Pulmonary artery endothelial cell (primary cell): Measurements from ENCODE around the gene ACP1. TPM values are rescaled to one million over a fixed set of nuclear protein-coding genes. Genes with fewer than 3 reads are reported as not detected.

Source experiments
- DNase-seq: peaks from one replicate; pipeline ENCODE4 v3.0.0-alpha.2; 2011; ENCODE audit warnings: low read depth, low spot score
- total RNA-seq: library from RNA; depleted of rRNA; stranded (reverse); fragments of >200 nt; gene quantifications from 2 replicates; pipeline ENCODE4 v1.2.3, GENCODE V29; 2014

The ACP1 gene
- total RNA-seq, 1 donor from 2014 or later: 123 TPM

DNA sequence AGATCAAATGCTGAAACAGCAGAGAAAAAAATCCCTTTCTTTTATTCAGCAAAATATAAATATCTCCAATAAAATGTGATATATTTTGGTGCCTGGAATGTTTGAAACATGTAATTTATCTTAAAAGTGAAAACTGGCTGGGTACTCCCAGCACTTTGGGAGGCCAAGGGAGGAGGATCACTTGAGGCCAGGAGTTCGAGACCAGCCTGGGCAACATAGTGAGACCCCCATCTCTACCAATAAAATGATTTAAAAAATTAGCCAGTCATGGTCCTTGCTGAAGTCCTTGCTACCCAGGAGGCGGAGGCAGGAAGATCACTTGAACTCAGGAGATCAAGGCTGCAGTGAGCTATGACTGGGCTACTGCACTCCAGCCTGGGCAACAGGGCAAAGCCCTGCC is 9.6 kb upstream of the ACP1 start:
- DNase-seq: no peak

DNA sequence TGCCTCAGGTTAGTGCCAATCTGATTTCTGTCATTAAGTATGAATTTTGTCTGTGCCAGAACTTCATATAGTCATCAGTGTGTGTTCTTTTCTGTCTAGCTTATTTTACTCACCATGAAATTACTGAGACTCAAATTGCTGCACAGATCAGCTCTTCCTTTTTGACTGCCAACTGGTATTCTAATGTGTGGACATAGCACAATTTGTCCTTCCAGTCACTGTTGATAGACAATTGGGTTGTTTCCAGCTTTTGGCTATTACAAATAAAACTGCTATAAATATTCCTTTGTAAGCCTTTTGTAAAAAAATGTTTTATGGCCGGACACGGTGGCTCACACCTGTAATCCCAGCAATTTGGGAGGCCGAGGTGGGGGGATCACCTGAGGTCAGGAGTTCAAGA is 8.7 kb upstream of the ACP1 start:
- DNase-seq: no peak

DNA sequence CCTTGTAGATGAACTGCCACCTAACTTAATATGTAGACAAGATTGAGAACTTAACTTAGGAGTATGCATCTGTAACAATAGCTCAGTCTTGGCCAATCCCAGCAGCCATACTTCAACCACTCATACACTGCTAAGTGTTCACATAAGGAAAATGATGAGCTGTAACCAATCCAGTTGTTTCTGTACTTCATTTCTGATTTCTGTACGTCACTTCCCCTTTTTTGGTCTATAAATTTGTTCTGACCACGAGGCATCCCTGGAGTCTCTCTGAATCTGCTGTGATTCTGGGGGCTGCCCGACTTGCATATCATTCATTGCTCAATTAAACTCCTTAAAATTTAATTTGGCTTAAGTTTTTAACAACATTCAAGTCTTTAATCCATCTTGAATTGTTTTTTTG is 7.3 kb upstream of the ACP1 start:
- DNase-seq: no peak

DNA sequence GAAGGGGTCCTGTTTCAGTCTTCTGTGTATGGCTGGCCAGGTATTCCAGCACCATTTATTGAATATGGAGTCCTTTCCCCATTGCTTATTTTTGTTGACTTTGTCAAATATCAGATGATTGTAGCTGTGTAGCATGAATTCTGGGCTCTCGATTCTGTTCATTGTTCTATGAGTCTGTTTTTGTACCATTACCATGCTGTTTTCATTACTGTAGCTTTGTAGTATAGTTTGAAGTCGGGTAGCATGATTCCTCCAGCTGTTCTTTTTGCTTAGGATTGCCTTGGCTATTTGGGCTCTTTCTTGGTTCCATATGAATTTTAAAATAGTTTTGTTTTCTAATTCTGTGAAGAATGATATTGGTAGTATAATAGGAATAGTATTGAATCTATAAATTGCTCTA is 6.9 kb upstream of the ACP1 start:
- no peak for DNase-seq

DNA sequence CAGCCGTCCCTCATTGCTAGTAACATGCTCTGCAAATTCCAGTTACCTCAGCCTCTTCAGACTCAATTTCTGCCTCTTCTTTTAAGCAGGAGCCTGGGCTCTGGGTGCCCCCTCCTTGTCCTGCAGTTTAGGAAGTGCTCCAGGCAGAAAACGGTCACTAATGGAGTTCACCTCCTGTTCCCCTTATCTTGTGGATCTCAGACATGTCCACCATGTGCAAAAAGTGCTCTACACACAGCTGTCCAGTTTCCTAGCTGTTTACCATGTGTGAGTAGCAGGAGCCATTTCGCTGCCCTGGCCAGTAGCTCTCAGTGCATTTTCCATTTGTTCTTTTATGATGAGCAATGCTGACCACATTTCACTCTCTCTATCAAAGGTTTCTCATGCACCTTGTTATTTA is 5.8 kb upstream of the ACP1 start:
- no peak for DNase-seq

DNA sequence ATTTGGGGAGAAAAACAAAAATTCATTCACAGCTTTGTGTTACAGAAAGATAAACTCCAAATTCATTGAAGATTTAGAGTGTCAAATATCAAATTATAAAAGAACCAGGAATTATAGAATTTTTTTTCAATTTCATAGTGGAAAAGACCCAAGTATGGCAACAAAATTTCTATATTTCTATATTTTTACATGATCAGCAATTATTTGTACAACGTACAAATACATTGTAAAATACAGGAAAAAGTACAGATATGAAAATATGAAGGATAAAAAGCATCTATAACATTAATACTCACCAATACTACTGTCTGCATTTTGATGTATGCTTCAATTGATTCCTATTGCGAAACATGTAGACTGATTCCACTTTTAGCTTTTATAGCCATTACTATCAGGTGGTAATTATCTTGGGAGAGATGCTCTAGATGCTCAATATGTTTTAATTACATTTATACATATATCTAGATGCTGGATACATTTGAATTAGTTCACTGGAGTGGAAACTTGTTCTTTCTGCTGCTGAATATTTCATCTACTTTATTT is 4.9 kb upstream of the ACP1 start:
- no peak for DNase-seq

DNA sequence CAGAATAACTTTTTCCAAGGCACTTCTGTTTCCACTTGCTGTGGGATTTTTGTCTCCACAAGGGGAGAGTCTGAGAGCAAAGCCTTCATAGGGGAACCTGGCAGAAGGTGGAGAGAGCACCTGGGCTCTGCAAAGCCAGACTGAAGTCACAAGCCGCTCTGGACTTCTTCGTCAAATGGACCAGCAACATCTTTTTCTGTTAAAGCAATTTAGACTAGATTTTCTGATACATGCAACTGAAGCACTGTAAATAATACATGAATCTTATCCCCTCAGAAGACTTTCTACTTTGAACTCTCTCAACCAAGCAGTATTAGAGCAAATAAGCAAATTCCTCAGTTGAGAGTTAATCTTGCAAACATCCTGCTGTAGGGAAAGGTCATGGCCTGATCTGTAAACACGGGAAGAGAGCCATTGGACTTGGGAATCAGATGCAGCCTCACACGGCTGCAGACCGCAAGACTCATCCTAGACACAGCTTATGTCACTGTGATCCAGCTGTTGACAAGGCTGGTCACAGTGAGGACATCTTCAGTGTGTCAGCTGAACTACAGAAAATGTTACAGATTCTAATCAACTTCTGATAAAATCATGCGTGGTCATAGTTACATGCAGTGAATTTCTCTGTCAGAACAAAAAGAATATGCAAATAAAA is 4.1 kb upstream of the ACP1 start:
- DNase-seq: no peak

DNA sequence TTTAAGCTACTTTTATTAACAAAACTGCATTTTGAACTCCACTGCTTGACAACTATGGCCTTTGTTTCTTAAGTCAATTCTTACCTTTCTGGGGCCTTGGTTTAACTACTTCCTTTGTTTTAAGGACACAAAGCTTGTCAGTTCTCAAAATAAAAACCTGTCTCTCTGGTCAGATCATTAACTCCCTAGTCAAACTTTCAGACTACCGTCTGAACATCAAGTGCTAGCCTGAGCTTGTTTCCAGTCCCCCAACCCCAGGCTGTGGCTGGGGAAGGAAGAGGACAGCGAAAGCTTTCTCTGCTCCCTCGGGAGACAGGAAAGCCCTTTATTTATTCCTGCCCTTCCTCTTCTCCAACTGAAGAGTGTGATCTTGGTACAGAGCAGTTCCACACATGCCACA is 2.6 kb upstream of the ACP1 start:
- no peak for DNase-seq

DNA sequence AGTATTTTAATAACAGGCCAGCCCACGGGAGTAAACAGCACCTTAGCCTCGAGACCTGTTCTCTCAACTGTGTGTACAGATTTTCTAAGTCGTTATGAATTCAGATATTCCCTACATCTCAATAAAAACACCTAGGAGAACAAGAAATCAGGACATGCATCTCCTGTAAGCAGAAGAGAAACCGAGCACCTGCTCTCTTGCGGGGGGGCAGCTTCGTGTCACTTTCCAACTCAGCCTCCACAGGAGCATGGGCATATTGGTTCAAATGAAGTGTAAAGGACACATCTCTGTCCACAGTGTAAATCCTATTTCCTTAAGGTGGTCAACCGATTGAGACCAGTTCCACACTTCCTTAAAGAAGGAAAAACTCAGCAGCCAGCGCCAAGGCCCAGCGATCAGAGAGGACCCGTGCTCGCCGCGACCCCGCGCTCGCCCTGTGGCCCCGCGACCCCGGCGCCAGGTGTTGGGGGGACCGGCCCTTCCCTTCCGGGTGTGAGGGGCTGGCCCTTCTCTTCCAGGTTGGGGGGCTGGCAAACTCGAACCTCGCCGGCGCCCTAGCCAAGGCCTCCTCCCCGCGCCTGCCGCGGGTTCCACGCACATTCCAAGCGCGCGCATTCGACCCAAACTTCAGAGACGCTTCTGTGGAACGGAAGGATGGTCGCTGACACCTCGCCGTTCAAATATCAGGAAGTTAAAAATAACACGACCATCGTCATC is 1.6 kb upstream of the ACP1 start:
- no peak for DNase-seq

DNA sequence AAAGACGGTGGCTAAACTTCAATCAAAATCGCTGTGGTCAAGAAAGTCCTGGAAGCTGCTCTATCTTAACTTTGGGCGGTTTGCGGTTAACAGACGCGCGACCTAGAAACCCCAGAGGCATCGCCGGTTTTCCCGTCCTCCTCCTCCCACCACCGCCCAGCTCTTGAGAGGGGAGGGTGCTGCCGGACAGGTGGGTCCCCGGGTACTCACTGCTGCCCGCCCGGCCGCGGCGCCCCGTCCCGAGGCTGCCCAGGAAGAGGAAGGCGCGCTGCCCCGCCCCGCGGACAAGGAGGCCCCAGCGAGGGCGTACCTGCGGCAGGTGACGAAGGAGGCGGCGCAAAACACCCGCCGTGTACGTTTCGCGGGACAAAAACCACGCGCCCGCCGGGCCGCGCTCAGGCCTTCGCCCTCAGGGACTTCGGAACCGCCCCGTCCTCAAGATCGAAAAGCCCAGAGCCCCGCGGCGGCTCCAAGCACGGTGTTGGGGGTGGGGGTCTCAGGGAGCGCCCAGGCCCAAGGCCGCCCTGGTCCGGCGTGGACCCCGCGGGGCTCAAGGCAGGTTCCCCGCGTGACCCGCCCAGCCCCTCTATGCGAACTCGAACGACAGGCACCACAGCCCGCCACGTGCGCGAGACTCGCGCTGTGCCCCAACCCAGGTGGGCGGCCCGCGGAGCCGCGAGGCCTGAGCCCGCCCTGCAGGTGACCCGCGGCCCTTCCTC is 814 bp upstream of the ACP1 start, which contains the start of gene SH3YL1:
SH3YL1 (minus strand) TSS at position 259 of the 719 bp plus-strand sequence; CDS start at position 211, 48 bp downstream.
- DNase-seq: no peak

DNA sequence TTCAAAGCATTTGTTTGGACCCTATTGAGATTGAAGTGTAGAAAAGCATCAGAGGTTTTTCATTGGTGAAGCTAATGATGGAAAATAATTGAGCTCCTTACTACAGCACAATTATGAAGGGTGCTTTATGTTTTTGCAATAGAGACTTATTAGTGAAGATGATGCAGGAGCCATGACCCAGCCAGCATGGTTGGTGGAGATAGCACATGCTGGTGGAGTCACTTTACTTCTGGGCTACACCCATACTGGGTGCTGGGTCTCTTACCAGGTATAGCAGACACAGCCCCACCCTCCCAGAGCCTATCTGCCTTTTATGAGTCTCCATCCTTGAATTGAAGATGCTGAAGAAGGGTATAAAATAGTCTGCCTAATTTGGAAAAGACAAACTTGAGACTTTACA is 3.6 kb downstream of the ACP1 start:
- DNase-seq: no peak

DNA sequence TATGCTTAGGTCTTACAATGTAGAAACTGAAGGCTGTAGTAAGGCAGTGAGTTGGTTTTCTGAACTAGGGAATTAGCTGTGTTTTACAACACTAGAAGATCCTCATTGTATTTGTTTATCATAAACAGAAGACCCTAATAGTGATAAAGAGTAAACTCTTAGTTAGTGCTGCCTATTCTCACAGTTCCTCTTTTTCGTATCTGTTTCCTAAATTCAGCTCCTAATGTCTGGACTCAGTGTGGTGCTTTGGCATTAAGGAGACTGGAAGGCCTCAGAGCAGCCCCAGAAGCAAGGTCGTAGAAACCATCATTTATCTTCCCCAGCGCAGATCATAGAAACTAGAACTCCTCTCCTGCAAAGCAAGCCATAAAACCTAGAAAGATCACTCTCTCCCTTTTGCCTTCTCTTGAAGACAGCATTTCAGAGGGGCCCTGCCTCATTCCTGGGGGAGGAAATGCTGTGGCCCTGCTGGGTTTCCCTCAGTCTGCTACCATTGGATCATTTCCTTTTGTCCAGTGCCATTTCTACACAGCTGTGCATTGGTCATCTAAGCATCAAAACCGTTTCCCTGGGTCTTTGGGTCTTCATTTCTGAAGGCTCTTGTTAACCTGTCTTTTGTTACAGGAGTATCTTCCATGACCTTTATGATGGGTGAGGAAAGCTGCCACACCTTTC is 4.7 kb downstream of the ACP1 start:
- DNase-seq: no peak

DNA sequence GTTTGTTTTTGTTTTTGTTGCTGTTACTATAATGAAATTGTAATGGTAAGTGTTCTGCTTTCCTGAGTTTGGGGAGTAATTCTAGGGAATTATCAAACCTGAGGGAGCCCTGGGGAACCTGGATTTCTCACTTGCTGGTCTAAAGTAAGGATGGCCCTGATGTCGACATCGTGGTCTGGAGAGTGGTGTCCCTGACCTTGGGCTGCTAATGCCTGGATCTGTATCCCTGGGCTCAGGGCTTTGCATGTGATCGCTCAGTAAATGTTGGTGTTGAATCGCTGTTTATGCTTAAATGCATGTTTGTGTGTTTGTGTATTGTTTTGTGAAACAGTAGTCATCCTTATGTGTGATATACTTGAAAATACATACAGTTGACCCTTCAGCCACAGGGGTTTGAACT is 6.1 kb downstream of the ACP1 start:
- no peak for DNase-seq

DNA sequence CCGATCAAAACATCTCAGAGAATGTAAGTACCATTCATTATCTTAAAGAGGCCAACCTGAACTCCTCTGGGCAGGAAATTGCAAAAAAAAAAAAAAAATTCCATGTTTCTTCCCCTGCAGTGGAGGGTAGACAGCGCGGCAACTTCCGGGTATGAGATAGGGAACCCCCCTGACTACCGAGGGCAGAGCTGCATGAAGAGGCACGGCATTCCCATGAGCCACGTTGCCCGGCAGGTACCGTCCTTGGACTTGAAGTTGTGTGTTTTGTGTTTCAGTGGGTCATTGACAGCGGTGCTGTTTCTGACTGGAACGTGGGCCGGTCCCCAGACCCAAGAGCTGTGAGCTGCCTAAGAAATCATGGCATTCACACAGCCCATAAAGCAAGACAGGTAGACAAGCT is 7.2 kb downstream of the ACP1 start:
- DNase-seq: no peak

DNA sequence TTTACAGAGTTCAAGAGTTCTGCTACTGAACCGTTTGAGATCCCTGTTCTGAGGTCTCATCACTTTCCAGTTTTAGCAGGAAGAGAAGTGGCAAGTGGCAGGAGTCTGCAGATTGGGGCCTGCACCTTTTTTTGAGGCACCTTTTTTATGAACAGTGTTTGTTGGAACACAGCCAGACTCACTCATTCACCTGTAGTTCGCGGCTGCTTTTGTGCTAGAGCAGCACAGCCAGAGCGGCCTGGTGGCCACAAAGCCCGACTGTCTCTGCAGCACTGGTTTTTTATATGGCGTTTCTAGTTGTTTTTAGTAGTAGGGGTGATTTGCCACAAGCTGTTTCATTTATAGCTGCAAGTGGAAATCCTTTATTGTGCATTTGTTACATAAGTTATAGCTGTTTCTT is 8.6 kb downstream of the ACP1 start:
- DNase-seq: no peak

DNA sequence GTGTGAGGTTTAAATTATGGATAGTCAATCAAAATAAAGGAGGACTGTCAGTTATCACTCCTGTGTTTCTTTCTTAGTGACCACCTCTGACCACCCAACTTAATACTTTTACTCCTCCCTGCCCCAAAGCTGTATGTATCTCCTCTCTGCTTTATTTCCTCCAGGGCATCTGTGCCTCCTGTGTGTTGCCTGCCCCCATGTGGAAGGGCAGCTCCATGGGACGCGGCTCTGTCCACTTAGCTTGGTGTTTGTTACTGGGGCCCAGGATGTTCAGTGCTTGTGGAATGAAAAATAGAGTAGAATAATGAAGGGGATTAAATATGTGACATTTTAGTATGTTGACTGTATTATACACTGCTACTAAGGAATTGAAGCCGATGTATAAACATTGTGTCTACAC is 9.8 kb downstream of the ACP1 start:
- no peak for DNase-seq

DNA sequence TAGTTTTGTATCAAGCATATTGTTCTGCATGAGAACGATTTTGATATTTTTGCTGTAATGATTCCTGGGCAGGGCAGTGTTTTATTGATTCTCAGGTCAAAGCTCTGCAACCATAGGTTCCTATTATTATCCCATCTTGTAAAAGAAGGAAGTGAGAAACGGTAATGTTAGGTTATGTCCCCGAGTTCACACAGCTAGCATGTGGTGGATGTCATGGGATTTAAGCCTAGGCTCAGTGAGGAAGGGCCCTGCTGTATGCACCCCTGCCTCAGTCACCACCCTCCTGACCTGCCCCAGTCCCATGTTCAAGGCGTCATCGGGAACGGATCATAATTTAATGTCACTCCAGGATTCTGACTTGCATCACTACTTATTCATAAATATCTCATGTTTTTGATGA is 10.7 kb downstream of the ACP1 start:
- no peak for DNase-seq

DNA sequence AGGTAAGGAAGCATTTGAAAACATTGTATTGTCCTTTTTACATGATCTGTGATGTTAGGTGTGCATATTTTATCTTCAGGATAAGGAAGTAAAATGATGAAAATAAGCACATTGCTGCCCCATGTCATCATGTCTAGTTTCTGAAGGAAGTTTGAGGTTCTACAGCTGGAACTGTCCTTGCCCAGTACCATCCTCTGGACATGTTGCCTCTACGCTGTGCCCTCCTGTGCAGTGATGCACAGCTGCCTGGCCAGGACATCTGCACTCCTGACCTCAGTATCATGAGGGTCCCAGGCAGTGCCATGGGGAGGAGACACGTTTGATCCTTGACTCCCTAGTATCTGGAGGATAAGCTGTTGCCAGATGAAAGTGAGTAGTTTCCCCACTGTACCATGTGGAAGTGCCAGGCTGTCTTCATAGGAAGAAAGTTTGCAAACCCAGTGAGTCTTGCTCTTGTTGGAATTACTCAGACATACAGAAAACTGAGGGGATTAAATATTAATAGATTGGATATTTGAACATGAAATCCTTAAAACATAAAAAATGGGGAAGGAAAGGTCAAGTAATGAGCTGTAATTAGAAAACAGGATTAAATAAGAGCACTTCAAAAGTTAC is 13.7 kb downstream of the ACP1 start:
- no peak for DNase-seq

DNA sequence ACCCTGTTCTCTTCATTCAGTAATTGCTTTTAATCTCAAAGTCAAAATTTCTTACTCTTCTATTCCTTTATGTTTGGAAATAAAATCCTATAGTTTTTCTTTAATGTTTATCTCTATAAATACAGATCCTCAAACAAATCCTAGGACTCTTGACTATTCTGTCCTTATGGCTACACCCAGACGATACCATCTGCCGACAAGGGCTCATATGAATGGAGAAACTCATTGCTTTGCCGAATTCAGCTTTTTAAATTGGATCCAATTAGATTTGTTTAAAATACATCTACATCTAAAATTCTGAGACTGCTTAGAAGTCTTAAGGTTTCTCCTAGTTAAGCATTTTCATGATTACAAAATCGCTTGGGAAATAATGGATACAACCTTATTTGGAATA is 14.2 kb downstream of the ACP1 start:
- no peak for DNase-seq

DNA sequence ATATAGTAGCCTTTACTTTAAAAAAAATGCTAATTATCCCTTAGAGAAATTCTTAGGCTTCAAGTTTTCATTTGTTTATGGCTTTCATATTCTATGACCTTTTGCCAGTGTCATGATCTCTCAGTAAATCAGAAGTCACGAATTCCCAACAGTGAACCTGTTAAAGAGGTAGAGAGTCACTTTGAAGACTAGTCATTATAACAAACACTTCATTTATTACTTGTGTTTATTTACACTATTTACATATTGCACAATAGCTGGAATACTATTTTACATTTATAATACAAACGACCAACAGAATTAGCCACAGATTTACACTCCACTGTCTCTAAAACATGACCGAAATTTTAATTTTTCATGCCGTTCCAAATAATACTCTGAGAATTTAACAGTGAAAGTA is 14.6 kb downstream of the ACP1 start:
- no peak for DNase-seq

DNA sequence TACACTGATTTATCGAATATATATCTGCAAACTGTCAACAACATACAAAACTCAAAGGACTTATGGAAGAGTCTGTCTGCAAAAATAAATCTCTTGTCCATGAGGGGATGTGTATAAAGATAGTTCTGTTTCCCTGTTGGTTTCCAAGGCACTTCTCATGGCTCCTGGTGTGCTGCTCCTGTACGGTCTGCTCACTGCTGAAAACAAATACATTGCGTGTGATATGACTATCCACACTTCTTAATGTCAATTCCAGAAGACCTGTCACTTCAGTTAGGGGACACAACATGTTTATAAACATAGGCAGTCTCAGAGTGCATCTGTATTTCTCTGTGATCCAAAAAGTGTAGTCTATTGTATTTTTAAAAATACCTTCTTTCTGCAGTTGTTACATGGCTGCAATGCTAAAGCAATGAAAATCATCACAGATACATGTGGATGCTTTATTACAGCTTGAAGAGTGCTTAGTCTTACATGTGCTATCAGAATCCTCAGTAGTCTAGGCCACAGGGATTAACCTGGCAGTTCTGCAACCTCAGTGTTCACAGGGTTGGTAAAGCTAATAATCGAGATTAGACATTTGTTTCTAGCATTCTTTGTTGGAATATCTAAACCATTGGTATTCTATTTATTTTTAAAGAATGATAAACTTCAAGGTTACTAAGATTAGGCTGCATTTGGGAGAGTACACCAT is 15.4 kb downstream of the ACP1 start:
- no peak for DNase-seq
